SHP77 treated with DMSO at 0.1 percent for 48 hours (cell line): ENCODE data around the gene PROS1.
A peak's percentile ranks its signal among the peaks of the same experiment; 100 is the strongest.
"Not testable (repeated sequence)": the region's sequence is repeated elsewhere in the genome, so short reads cannot be mapped to it uniquely, and the experiment has no call there.

ENCODE experiments used
- DNase-seq: peaks from one replicate; lab custom pipeline; 2025; lab: John Stamatoyannopoulos, UW

PROS1 gene

GRCh38 chr3:93969997-93970396, 3.7 kb downstream of the PROS1 start:
- no peak for DNase-seq

- no peak for DNase-seq
Measured at GRCh38 chr3:93969443-93969842, 4.3 kb downstream of the PROS1 start.

- not testable (repeated sequence) for DNase-seq
Measured at GRCh38 chr3:93965106-93965505, 8.6 kb downstream of the PROS1 start.

GRCh38 chr3:93962798-93963197, 10.9 kb downstream of the PROS1 start:
- DNase-seq: no peak

GRCh38 chr3:93961489-93961888, 12.2 kb downstream of the PROS1 start:
- no peak for DNase-seq

- no peak for DNase-seq
Measured at GRCh38 chr3:93961026-93961425, 12.7 kb downstream of the PROS1 start.

GRCh38 chr3:93949958-93950357, 23.7 kb downstream of the PROS1 start:
- DNase-seq: peak; percentile 50

- not testable (repeated sequence) for DNase-seq
Measured at GRCh38 chr3:93937485-93937884, 36.2 kb downstream of the PROS1 start.

GRCh38 chr3:93936549-93936948, 37.1 kb downstream of the PROS1 start:
- no peak for DNase-seq

- DNase-seq: no peak
Measured at GRCh38 chr3:93934366-93935046, 39.2 kb downstream of the PROS1 start.

GRCh38 chr3:93931597-93932229, 42.0 kb downstream of the PROS1 start:
- no peak for DNase-seq

GRCh38 chr3:93930041-93930440, 43.7 kb downstream of the PROS1 start:
- no peak for DNase-seq

GRCh38 chr3:93926789-93927188, 46.9 kb downstream of the PROS1 start:
- DNase-seq: no peak

- DNase-seq: no peak
Measured at GRCh38 chr3:93924491-93924890, 49.2 kb downstream of the PROS1 start.

- DNase-seq: no peak
Measured at GRCh38 chr3:93923006-93923405, 50.7 kb downstream of the PROS1 start.

- not testable (repeated sequence) for DNase-seq
Measured at GRCh38 chr3:93917546-93918029, 56.1 kb downstream of the PROS1 start.

- not testable (repeated sequence) for DNase-seq
Measured at GRCh38 chr3:93913623-93914022, 60.1 kb downstream of the PROS1 start.

- no peak for DNase-seq
Measured at GRCh38 chr3:93911206-93911605, 62.5 kb downstream of the PROS1 start.

GRCh38 chr3:93910097-93910496, 63.6 kb downstream of the PROS1 start:
- no peak for DNase-seq

- no peak for DNase-seq
Measured at GRCh38 chr3:93907132-93907531, 66.6 kb downstream of the PROS1 start.

GRCh38 chr3:93906245-93906644, 67.5 kb downstream of the PROS1 start:
- DNase-seq: no peak

GRCh38 chr3:93904568-93904967, 69.1 kb downstream of the PROS1 start:
- DNase-seq: no peak

- DNase-seq: not testable (repeated sequence)
Measured at GRCh38 chr3:93878250-93879017, 95.3 kb downstream of the PROS1 start.
